Measurements from ENCODE around the gene MIF4GD. TPM values are rescaled to one million over a fixed set of nuclear protein-coding genes. Genes with fewer than 3 reads are reported as not detected.
A peak's percentile ranks its signal among the peaks of the same experiment; 100 is the strongest.

The MIF4GD gene
- total and polyA plus RNA-seq, 9 of the 15 experiments (the other 6 are each of a cell fraction or from before 2014, with no cell fraction given), result 11.8 to 63.8 (median 28.1) TPM

GRCh38 chr17:75261336-75262111 lies 9.5 kb downstream of the MIF4GD start, which contains the start of the genes GGA3 and MRPS7 (continued):
- no peak for TF ChIP-seq ARID3B (CRISPR knock-in tag; IDR thresholded peaks at IDR 0.05; ENCODE audit: borderline replicate concordance)
- TF ChIP-seq XRCC3 (IDR thresholded peaks at IDR 0.05), result no peak
- peak; percentile 67 for TF ChIP-seq MYC (IDR thresholded peaks at IDR 0.05; ENCODE audit: low read depth, low read length)
- peak; percentile 81; the same call in 1 of the 2 replicates for TF ChIP-seq MYC (CRISPR knock-in tag; IDR thresholded peaks at IDR 0.05; ENCODE audit: borderline replicate concordance, low read depth)
- no peak for TF ChIP-seq JUNB (CRISPR knock-in tag; conservative IDR thresholded peaks at IDR 0.05)
- no peak for TF ChIP-seq ILF3 (IDR thresholded peaks at IDR 0.05; ENCODE audit: borderline replicate concordance)
- TF ChIP-seq, protein P1, sequence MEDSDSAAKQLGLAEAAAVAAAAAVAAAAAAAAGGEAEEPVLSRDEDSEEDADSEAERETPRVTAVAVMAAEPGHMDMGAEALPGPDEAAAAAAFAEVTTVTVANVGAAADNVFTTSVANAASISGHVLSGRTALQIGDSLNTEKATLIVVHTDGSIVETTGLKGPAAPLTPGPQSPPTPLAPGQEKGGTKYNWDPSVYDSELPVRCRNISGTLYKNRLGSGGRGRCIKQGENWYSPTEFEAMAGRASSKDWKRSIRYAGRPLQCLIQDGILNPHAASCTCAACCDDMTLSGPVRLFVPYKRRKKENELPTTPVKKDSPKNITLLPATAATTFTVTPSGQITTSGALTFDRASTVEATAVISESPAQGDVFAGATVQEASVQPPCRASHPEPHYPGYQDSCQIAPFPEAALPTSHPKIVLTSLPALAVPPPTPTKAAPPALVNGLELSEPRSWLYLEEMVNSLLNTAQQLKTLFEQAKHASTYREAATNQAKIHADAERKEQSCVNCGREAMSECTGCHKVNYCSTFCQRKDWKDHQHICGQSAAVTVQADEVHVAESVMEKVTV (CRISPR knock-in tag; IDR thresholded peaks at IDR 0.05), result 0 out of 2 replicates have a peak, but pooled peaks have one; percentile 19
- TF ChIP-seq HMGN3 (IDR thresholded peaks at IDR 0.05; ENCODE audit: borderline replicate concordance, extremely low read depth, insufficient read length, low read depth, low read length), result peak; percentile 34
- TF ChIP-seq ELK3 (CRISPR knock-in tag; IDR thresholded peaks at IDR 0.05), result no peak
- TF ChIP-seq ZNF717 (CRISPR knock-in tag; IDR thresholded peaks at IDR 0.05), result no peak
- no peak for TF ChIP-seq ARID2 (IDR thresholded peaks at IDR 0.05)
- TF ChIP-seq ZNF217 (CRISPR knock-in tag; IDR thresholded peaks at IDR 0.05), result no peak
- TF ChIP-seq CLOCK (CRISPR knock-in tag; IDR thresholded peaks at IDR 0.05; ENCODE audit: borderline replicate concordance), result no peak
- TF ChIP-seq, protein P2, sequence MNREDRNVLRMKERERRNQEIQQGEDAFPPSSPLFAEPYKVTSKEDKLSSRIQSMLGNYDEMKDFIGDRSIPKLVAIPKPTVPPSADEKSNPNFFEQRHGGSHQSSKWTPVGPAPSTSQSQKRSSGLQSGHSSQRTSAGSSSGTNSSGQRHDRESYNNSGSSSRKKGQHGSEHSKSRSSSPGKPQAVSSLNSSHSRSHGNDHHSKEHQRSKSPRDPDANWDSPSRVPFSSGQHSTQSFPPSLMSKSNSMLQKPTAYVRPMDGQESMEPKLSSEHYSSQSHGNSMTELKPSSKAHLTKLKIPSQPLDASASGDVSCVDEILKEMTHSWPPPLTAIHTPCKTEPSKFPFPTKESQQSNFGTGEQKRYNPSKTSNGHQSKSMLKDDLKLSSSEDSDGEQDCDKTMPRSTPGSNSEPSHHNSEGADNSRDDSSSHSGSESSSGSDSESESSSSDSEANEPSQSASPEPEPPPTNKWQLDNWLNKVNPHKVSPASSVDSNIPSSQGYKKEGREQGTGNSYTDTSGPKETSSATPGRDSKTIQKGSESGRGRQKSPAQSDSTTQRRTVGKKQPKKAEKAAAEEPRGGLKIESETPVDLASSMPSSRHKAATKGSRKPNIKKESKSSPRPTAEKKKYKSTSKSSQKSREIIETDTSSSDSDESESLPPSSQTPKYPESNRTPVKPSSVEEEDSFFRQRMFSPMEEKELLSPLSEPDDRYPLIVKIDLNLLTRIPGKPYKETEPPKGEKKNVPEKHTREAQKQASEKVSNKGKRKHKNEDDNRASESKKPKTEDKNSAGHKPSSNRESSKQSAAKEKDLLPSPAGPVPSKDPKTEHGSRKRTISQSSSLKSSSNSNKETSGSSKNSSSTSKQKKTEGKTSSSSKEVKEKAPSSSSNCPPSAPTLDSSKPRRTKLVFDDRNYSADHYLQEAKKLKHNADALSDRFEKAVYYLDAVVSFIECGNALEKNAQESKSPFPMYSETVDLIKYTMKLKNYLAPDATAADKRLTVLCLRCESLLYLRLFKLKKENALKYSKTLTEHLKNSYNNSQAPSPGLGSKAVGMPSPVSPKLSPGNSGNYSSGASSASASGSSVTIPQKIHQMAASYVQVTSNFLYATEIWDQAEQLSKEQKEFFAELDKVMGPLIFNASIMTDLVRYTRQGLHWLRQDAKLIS (CRISPR knock-in tag; IDR thresholded peaks at IDR 0.05), result peak; percentile 39; the same call in 1 of the 2 replicates
- TF ChIP-seq FOXJ2 (tag; IDR thresholded peaks at IDR 0.05), result no peak

Measured in K562 (cell line).